Measurements from ENCODE around the gene SLC46A2.

- TF ChIP-seq POLR2AphosphoS5 (IDR thresholded peaks at IDR 0.05; ENCODE audit: low read depth) (no peak), CTCF (conservative IDR thresholded peaks at IDR 0.05; ENCODE audit: low read depth in 2 of 2) (no peak), EZH2 (IDR thresholded peaks at IDR 0.05; ENCODE audit: low read depth, unreplicated experiment) (no peak), REST (IDR thresholded peaks at IDR 0.05; ENCODE audit: unreplicated experiment) (no peak), EZH2phosphoT487 (IDR thresholded peaks at IDR 0.05; ENCODE audit: unreplicated experiment) (no peak), JUNB (IDR thresholded peaks at IDR 0.05; ENCODE audit: unreplicated experiment) (no peak), NANOG (IDR thresholded peaks at IDR 0.05; ENCODE audit: borderline replicate concordance) (no peak), ZNF462 (CRISPR knock-in tag; IDR thresholded peaks at IDR 0.05) (no peak), CREB1 (CRISPR knock-in tag; IDR thresholded peaks at IDR 0.05; ENCODE audit: low read depth) (no peak), STAT1 (IDR thresholded peaks at IDR 0.05; ENCODE audit: unreplicated experiment) (no peak)
These were observed 5.5 kb upstream of the SLC46A2 start for GRCh38 chr9:112896131-112896530.
